Neural crest cell (in vitro differentiated cells): ENCODE data around the gene SERPINE3. TPM values are rescaled to one million over a fixed set of nuclear protein-coding genes. Genes with fewer than 3 reads are reported as not detected.

ENCODE experiments used
- DNase-seq: peaks from one replicate; pipeline ENCODE4 v3.0.0; 2021; ENCODE audit warnings: low read depth, mixed read lengths, low spot score
- H3K27ac Mint-ChIP-seq: one replicate; pipeline ENCODE4 v1.8.0; 2021; ENCODE audit warnings: mild to moderate bottlenecking, mixed read lengths; ENCODE audit not compliant: unreplicated experiment
- H3K27me3 Mint-ChIP-seq: 2 replicates; pipeline ENCODE4 v1.8.0; 2021; ENCODE audit warnings: low read depth, mild to moderate bottlenecking, mixed read lengths
- H3K36me3 Mint-ChIP-seq: 2 replicates; pipeline ENCODE4 v1.8.0; 2021; ENCODE audit warnings: low read depth, mild to moderate bottlenecking, mixed read lengths
- H3K4me1 Mint-ChIP-seq: 2 replicates; pipeline ENCODE4 v1.8.0; 2021; ENCODE audit warnings: mixed read lengths
- H3K4me3 Mint-ChIP-seq: one replicate; pipeline ENCODE4 v1.8.0; 2021; ENCODE audit warnings: mild to moderate bottlenecking, mixed read lengths
- H3K9me3 Mint-ChIP-seq: 2 replicates; pipeline ENCODE4 v1.8.0; 2021; ENCODE audit warnings: mixed read lengths
- total RNA-seq: library from RNA; stranded (reverse); gene quantifications from 2 replicates; pipeline ENCODE4 v1.2.1, GENCODE V29; 2021
- TF ChIP-seq, protein P1 (sequence below): fragments of 200-600 bp; sonication (generic); conservative IDR thresholded peaks from 2 replicates; pipeline ENCODE4 v1.5.0; 2021; ENCODE audit warnings: antibody characterized with exemption, mild to moderate bottlenecking

The SERPINE3 gene
- total RNA-seq, 1 donor from 2014 or later: not detected

DNA sequence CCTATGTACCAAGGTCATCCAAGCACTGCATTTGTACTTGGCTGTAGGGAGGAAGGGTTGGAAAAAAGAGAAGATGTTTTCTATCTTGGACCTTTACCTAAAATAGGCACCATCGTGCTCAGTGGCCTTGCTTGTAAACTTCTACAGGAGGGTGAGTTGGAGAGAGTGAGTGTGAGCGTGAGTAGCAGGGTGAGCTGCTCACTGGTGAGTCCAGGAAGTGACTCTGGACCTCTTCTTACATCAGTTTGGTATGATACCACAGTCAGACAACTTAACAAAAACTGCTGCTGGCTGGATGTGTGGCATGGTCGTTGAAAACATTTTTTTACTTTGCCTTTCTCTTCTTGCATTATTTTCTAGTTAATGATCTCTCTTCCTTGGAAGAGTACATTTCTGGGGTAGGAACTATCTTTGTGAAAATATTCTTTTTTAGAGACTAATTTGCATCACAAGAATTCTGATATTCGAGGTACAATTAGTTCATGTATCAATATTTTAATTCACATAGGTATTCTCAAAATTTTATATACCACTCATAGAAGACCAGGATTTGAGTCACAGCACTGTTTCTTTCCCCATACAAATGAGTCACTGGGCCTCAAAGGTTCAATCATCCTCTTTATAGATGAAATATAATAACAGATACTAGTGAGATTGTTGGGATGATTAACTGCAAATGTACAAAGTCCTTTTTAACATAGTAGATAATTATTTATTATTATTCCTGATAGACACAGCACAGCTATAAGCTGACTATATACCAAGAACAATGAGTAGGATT is 651 bp downstream of the SERPINE3 start:
- TF ChIP-seq, protein P1, sequence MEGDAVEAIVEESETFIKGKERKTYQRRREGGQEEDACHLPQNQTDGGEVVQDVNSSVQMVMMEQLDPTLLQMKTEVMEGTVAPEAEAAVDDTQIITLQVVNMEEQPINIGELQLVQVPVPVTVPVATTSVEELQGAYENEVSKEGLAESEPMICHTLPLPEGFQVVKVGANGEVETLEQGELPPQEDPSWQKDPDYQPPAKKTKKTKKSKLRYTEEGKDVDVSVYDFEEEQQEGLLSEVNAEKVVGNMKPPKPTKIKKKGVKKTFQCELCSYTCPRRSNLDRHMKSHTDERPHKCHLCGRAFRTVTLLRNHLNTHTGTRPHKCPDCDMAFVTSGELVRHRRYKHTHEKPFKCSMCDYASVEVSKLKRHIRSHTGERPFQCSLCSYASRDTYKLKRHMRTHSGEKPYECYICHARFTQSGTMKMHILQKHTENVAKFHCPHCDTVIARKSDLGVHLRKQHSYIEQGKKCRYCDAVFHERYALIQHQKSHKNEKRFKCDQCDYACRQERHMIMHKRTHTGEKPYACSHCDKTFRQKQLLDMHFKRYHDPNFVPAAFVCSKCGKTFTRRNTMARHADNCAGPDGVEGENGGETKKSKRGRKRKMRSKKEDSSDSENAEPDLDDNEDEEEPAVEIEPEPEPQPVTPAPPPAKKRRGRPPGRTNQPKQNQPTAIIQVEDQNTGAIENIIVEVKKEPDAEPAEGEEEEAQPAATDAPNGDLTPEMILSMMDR: no peak
- no peaks in the 10 kb centered on the region for H3K4me1 Mint-ChIP-seq
- DNase-seq: no peak
- H3K27me3 Mint-ChIP-seq: peaks cover 25% of the 10 kb centered on the region
- H3K4me3 Mint-ChIP-seq: no peak overlapping the region
- H3K9me3 Mint-ChIP-seq: no peaks in the 10 kb centered on the region
- no peak overlapping the region for H3K27ac Mint-ChIP-seq
- no peaks in the 10 kb centered on the region for H3K36me3 Mint-ChIP-seq

DNA sequence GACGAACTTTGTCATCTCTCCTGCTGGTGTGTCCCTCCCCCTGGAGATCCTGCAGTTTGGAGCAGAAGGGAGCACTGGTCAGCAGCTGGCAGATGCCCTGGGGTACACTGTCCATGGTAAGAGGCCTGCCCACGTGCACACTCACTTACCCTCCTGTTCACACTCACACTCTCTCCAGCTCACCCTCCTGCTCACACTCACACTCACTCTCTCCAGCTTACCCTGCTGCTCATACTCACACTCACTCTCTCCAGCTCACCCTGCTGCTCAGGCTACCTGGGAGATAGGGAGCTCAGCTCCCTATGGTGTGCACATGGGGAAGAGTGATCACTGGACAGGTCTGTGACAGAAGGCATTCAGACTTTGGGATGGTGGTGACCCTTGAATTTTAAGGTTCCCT is 1.7 kb downstream of the SERPINE3 start:
- no peak for DNase-seq
- no peak overlapping the region for H3K4me3 Mint-ChIP-seq
- H3K9me3 Mint-ChIP-seq: no peaks in the 10 kb centered on the region
- H3K27me3 Mint-ChIP-seq: peaks cover 20% of the 10 kb centered on the region
- no peaks in the 10 kb centered on the region for H3K36me3 Mint-ChIP-seq
- TF ChIP-seq, protein P1: no peak
- no peaks in the 10 kb centered on the region for H3K4me1 Mint-ChIP-seq
- peak overlapping the region; percentile 64 for H3K27ac Mint-ChIP-seq

DNA sequence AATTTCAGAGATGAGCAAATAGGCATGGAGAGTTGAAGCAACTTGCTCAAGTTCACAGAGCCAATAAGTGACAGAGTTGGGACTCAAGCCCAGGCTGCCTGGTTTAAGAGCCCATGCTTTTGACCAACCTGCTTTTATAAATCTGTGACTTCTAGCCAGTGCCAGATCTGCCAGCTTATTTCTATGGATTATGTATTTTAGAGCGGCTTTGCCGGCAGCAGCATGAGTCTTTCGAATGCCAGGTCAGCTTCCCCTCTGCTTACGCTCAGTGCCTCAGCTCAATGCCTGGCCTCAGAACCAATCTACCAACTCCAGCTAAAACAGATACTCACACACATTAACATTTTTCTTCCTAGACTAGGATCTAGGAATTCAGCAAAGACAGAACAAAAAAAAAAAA is 2.3 kb downstream of the SERPINE3 start:
- peaks cover 17% of the 10 kb centered on the region for H3K27me3 Mint-ChIP-seq
- H3K9me3 Mint-ChIP-seq: no peaks in the 10 kb centered on the region
- DNase-seq: no peak
- TF ChIP-seq, protein P1: no peak
- no peak overlapping the region for H3K27ac Mint-ChIP-seq
- H3K4me1 Mint-ChIP-seq: no peaks in the 10 kb centered on the region
- H3K36me3 Mint-ChIP-seq: no peaks in the 10 kb centered on the region
- H3K4me3 Mint-ChIP-seq: no peak overlapping the region

DNA sequence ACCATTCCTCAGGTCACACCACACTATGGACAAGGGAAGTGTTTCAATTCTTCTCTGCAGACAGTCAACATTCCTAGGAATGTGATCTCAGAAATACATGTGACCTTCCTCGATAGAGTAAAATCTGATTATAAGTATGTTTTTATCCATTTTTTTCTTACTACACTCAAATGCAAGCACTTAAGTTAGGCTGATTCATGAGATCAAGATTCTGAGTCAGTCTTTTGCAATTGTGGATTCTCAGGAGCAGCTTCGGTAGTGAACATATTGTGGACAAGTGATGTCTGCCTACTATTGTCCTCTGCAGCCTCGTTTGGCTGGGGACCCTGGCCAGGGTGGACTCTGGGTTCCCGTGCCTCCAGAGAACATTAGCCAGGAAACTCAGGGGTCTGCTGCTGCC is 3.2 kb downstream of the SERPINE3 start:
- H3K27ac Mint-ChIP-seq: peak overlapping the region; percentile 36
- no peak for DNase-seq
- no peaks in the 10 kb centered on the region for H3K36me3 Mint-ChIP-seq
- peaks cover 11% of the 10 kb centered on the region for H3K27me3 Mint-ChIP-seq
- TF ChIP-seq, protein P1: no peak
- H3K4me1 Mint-ChIP-seq: no peaks in the 10 kb centered on the region
- no peak overlapping the region for H3K4me3 Mint-ChIP-seq
- H3K9me3 Mint-ChIP-seq: no peaks in the 10 kb centered on the region

DNA sequence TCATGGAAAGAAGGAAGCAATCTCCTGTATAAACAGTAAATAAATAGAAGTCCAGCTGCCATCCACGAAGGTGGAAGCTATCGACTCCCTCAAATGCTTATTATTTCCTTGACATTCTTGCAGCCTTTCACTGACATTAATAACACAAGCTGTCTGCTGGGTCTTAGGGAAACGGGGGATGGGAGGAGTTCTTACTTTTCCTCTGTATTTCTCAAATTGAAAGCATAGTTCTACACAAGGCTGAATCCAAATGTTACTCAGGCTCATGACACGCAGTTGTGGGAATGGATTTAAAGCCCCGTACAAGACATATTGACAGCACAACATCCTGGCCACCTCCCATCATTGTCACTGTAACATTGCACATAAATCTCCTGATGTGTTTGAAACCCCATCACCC is 4.0 kb downstream of the SERPINE3 start:
- no peaks in the 10 kb centered on the region for H3K9me3 Mint-ChIP-seq
- H3K36me3 Mint-ChIP-seq: no peaks in the 10 kb centered on the region
- TF ChIP-seq, protein P1: no peak
- peaks cover 6% of the 10 kb centered on the region for H3K27me3 Mint-ChIP-seq
- no peak for DNase-seq
- no peak overlapping the region for H3K27ac Mint-ChIP-seq
- no peaks in the 10 kb centered on the region for H3K4me1 Mint-ChIP-seq
- H3K4me3 Mint-ChIP-seq: no peak overlapping the region
